GM15510 (cell line): Measurements from ENCODE around the gene LIPI.

Source experiments
- POLR2A ChIP-seq: IDR thresholded peaks from 3 replicates; pipeline ENCODE4 v1.6.1; 2011; ENCODE audit warnings: borderline replicate concordance; ENCODE audit not compliant: insufficient read length; ENCODE audit errors: extremely low read depth

LIPI gene

GRCh38 chr21:14070049-14070893 is 140.5 kb downstream of the LIPI start:
- no peak for TF ChIP-seq POLR2A

DNA sequence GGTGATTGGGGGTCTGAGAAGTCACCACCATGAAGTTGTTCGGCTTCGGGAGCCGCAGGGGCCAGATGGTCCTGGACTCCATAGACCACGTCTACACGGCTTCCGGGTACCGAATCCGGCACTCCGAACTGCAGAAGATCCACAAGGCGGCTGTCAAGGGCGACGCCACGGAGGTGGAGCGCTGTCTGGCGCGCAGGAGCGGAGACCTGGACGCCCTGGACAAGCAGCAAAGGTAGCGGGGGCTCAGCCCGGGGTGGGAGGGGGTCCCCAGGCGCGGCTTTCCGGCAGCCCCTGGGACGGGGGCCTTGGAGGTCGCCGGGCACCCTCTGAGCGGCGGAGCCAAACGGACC is 146.5 kb downstream of the LIPI start:
- TF ChIP-seq POLR2A = no peak
